ENCODE measurements around the gene MLIP.

- TF ChIP-seq POLR2A (IDR thresholded peaks at IDR 0.05) (no peak), CTCF (IDR thresholded peaks at IDR 0.05) (no peak), POLR2AphosphoS5 (IDR thresholded peaks at IDR 0.05) (no peak), EP300 (IDR thresholded peaks at IDR 0.05) (no peak)
These were observed 199.3 kb downstream of the MLIP start for GRCh38 chr6:54310377-54311152.

All from gastroesophageal sphincter (tissue), 3 donors.